ENCODE data around the gene ZNF641. TPM values are rescaled to one million over a fixed set of nuclear protein-coding genes. Genes with fewer than 3 reads are reported as not detected.
A peak's percentile ranks its signal among the peaks of the same experiment; 100 is the strongest.

Gene ZNF641
- polyA plus RNA-seq, 1 experiment, result 6.6 TPM

- Histone ChIP-seq H3K27ac (ENCODE audit: low read depth, low read length) (peak overlapping the region; percentile 61), H3K27me3 (ENCODE audit: control insufficient read depth, insufficient read depth, low read length) (peaks cover 10% of the 10 kb centered on the region), H3K9me3 (ENCODE audit: control insufficient read depth, insufficient read depth, low read length) (no peaks in the 10 kb centered on the region), H3K4me3 (ENCODE audit: low read depth, low read length) (peak overlapping the region; percentile 81)
- ChIA-PET CTCF (no interaction called here), POLR2A (no interaction called here)
- no peak for TF ChIP-seq CTCF (IDR thresholded peaks at IDR 0.05; ENCODE audit: low read depth, low read length)
- DNase-seq (ENCODE audit: low read depth, low spot score), result peak; percentile 8
Observed at GRCh38 chr12:48351022-48351708, 446 bp upstream of the ZNF641 start.

- ChIA-PET CTCF (no interaction called here), POLR2A (no interaction called here)
- H3K4me3 ChIP-seq (ENCODE audit: low read depth, low read length), result no peak overlapping the region; the same call in 1 of the 2 replicates
- no peak overlapping the region for H3K27ac ChIP-seq (ENCODE audit: low read depth, low read length)
- no peak for DNase-seq (ENCODE audit: low read depth, low spot score)
- peaks cover 2% of the 10 kb centered on the region for H3K27me3 ChIP-seq (ENCODE audit: control insufficient read depth, insufficient read depth, low read length)
- TF ChIP-seq CTCF (IDR thresholded peaks at IDR 0.05; ENCODE audit: low read depth, low read length), result no peak
- H3K9me3 ChIP-seq (ENCODE audit: control insufficient read depth, insufficient read depth, low read length), result no peaks in the 10 kb centered on the region
Observed at GRCh38 chr12:48349471-48349870, 1.2 kb downstream of the ZNF641 start.

- ChIA-PET CTCF (no interaction called here), POLR2A (no interaction called here)
- no peaks in the 10 kb centered on the region for H3K9me3 ChIP-seq (ENCODE audit: control insufficient read depth, insufficient read depth, low read length)
- H3K27me3 ChIP-seq (ENCODE audit: control insufficient read depth, insufficient read depth, low read length), result no peaks in the 10 kb centered on the region
- no peak overlapping the region for H3K27ac ChIP-seq (ENCODE audit: low read depth, low read length)
- H3K4me3 ChIP-seq (ENCODE audit: low read depth, low read length), result no peak overlapping the region
- DNase-seq (ENCODE audit: low read depth, low spot score), result no peak
- TF ChIP-seq CTCF (IDR thresholded peaks at IDR 0.05; ENCODE audit: low read depth, low read length), result no peak
Observed at GRCh38 chr12:48342980-48343379, 7.7 kb downstream of the ZNF641 start.

- CTCF ChIA-PET, result interaction anchor here (1.4 kb wide), 1 partner anchor 20 kb away, joined by 3 read pairs; no protein-coding TSS in a partner anchor
- no peak overlapping the region for H3K27ac ChIP-seq (ENCODE audit: low read depth, low read length)
- H3K4me3 ChIP-seq (ENCODE audit: low read depth, low read length), result no peak overlapping the region
- DNase-seq (ENCODE audit: low read depth, low spot score), result no peak
- TF ChIP-seq CTCF (IDR thresholded peaks at IDR 0.05; ENCODE audit: low read depth, low read length), result no peak
- no peaks in the 10 kb centered on the region for H3K9me3 ChIP-seq (ENCODE audit: control insufficient read depth, insufficient read depth, low read length)
- POLR2A ChIA-PET, result no interaction called here
- H3K27me3 ChIP-seq (ENCODE audit: control insufficient read depth, insufficient read depth, low read length), result no peaks in the 10 kb centered on the region
Observed at GRCh38 chr12:48340943-48341342, 9.8 kb downstream of the ZNF641 start.

- Histone ChIP-seq H3K9me3 (ENCODE audit: control insufficient read depth, insufficient read depth, low read length) (no peaks in the 10 kb centered on the region), H3K27me3 (ENCODE audit: control insufficient read depth, insufficient read depth, low read length) (no peaks in the 10 kb centered on the region), H3K27ac (ENCODE audit: low read depth, low read length) (no peak overlapping the region), H3K4me3 (ENCODE audit: low read depth, low read length) (no peak overlapping the region)
- no peak for DNase-seq (ENCODE audit: low read depth, low spot score)
- ChIA-PET POLR2A (no interaction called here), CTCF (interaction anchor here (0.5 kb wide), 1 partner anchor 52 kb away, joined by 3 read pairs; no protein-coding TSS in a partner anchor)
- no peak for TF ChIP-seq CTCF (IDR thresholded peaks at IDR 0.05; ENCODE audit: low read depth, low read length)
Observed at GRCh38 chr12:48339442-48340117, 11.1 kb downstream of the ZNF641 start.
